Endothelial cell of umbilical vein (primary cell): ENCODE results near the gene SEMA4C.

Experiments
- EZH2 ChIP-seq: IDR thresholded peaks from 2 replicates; pipeline ENCODE4 v1.6.1; 2012; ENCODE audit warnings: borderline replicate concordance, low read depth, mild to moderate bottlenecking, moderate library complexity, low read length, inconsistent platforms; ENCODE audit not compliant: severe bottlenecking
- FOS ChIP-seq: IDR thresholded peaks from 2 replicates; pipeline ENCODE4 v1.6.1; 2011; ENCODE audit warnings: mild to moderate bottlenecking, low read length, moderate library complexity, borderline replicate concordance; ENCODE audit not compliant: insufficient read depth
- GATA2 ChIP-seq: IDR thresholded peaks from 2 replicates; pipeline ENCODE4 v1.7.0; 2011; ENCODE audit warnings: low read depth, mild to moderate bottlenecking, moderate library complexity, mixed read lengths, low read length; ENCODE audit not compliant: insufficient read length, insufficient read depth
- JUN ChIP-seq: IDR thresholded peaks from 2 replicates; pipeline ENCODE4 v1.6.1; 2011; ENCODE audit warnings: borderline replicate concordance, low read depth; ENCODE audit not compliant: insufficient read length, insufficient read depth
- POLR2A ChIP-seq: IDR thresholded peaks from 2 replicates; pipeline ENCODE4 v1.6.1; 2012; ENCODE audit warnings: low read depth, mild to moderate bottlenecking, control low read depth, low read length
- POLR2AphosphoS5 ChIP-seq: IDR thresholded peaks from 2 replicates; pipeline ENCODE4 v1.6.1; 2012; ENCODE audit warnings: low read depth, mild to moderate bottlenecking, control low read depth, low read length, moderate library complexity; ENCODE audit not compliant: insufficient read depth
- TF ChIP-seq, protein P1 (sequence below), 2 donors: IDR thresholded peaks; 1 replicate in 1 of 2; 2 replicates in 1 of 2; pipeline ENCODE4 v1.5.1; 2011; ENCODE audit warnings: low read length in 2 of 2, mild to moderate bottlenecking in 2 of 2, moderate library complexity in 2 of 2, control low read depth in 1 of 2, inconsistent platforms in 1 of 2, low read depth in 1 of 2; ENCODE audit not compliant: insufficient read depth in 1 of 2; ENCODE audit errors: extremely low read depth in 1 of 2
- TF ChIP-seq, protein P2 (sequence below): IDR thresholded peaks from 2 replicates; pipeline ENCODE4 v1.6.1; 2011; ENCODE audit not compliant: insufficient read depth, insufficient read length

DNA sequence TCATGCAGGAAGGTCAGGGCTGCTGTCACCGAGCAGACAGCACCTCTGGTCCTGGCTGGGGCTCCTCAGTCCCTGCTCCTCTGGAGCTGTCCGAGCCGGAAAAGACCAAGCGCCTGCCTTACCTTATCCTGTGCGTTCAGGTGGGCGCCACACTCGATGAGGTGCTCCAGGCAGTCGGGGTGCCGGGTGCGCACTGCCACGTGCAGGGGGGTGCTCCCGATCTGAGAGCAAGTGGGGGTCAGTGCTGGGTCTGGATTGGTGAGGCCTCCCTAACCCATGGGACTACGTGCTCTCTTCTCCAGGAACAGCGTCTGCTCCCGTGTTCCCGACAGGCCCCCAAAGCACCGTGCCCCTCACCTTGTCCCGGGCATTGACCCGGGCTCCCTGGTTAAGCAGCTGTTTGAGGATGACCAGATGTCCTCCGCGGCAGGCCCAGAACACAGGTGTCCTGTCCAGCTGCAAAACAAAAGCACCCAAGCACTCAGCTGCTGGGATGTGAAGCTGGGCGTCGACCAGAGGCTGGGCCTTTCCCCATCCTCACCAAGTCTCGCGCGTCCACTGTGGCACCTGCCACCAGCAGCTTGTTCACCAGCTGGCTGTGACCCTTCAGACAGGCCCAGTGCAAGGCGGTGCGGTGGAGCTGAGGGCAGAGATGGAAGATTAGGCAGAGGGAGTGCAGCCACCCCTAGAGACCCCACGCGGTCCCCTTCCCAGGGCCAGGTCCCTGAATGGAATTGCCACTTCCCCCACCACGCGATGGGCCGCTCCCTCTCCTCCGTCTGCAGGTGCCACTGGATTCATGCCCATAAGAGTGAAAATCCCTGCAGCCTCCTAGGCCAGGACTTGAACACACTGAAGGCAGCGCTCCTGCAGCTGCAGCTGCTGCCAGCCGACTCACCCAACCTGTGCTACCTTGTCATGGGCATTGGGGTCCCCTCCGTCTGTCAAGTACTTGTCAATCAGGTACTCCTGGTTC is 29.7 kb downstream of the SEMA4C start:
- TF ChIP-seq, protein P1, sequence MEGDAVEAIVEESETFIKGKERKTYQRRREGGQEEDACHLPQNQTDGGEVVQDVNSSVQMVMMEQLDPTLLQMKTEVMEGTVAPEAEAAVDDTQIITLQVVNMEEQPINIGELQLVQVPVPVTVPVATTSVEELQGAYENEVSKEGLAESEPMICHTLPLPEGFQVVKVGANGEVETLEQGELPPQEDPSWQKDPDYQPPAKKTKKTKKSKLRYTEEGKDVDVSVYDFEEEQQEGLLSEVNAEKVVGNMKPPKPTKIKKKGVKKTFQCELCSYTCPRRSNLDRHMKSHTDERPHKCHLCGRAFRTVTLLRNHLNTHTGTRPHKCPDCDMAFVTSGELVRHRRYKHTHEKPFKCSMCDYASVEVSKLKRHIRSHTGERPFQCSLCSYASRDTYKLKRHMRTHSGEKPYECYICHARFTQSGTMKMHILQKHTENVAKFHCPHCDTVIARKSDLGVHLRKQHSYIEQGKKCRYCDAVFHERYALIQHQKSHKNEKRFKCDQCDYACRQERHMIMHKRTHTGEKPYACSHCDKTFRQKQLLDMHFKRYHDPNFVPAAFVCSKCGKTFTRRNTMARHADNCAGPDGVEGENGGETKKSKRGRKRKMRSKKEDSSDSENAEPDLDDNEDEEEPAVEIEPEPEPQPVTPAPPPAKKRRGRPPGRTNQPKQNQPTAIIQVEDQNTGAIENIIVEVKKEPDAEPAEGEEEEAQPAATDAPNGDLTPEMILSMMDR (IDR thresholded peaks at IDR 0.05; ENCODE audit: extremely low read depth in 1 of 2, insufficient read depth in 1 of 2, low read depth in 1 of 2, low read length in 2 of 2) = no peak
- TF ChIP-seq POLR2AphosphoS5 = no peak
- no peak for TF ChIP-seq JUN
- TF ChIP-seq POLR2A = no peak
- no peak for TF ChIP-seq EZH2
- TF ChIP-seq, protein P2, sequence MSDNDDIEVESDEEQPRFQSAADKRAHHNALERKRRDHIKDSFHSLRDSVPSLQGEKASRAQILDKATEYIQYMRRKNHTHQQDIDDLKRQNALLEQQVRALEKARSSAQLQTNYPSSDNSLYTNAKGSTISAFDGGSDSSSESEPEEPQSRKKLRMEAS = no peak
- TF ChIP-seq FOS = no peak
- no peak for TF ChIP-seq GATA2
